IPS-15b (cell line): ENCODE data around the gene SFTPB.
"Not testable (repeated sequence)": the region's sequence is repeated elsewhere in the genome, so short reads cannot be mapped to it uniquely, and the experiment has no call there.

Experiments used
- H3K27me3 ChIP-seq: one replicate; pipeline ENCODE4 v1.6.1; 2013; ENCODE audit warnings: low read length; ENCODE audit not compliant: control insufficient read depth, insufficient read depth
- H3K36me3 ChIP-seq: one replicate; pipeline ENCODE4 v1.6.1; 2013; ENCODE audit warnings: low read length; ENCODE audit not compliant: control insufficient read depth, insufficient read depth
- H3K4me1 ChIP-seq: one replicate; pipeline ENCODE4 v1.6.1; 2013; ENCODE audit warnings: mild to moderate bottlenecking, low read length; ENCODE audit not compliant: control insufficient read depth, insufficient read depth
- H3K4me3 ChIP-seq: one replicate; pipeline ENCODE4 v1.5.1; 2013; ENCODE audit warnings: low read depth, low read length
- H3K9ac ChIP-seq: one replicate; pipeline ENCODE4 v1.6.1; 2013; ENCODE audit warnings: low read depth, mild to moderate bottlenecking, low read length
- H3K9me3 ChIP-seq: one replicate; pipeline ENCODE4 v1.6.1; 2013; ENCODE audit warnings: mild to moderate bottlenecking, low read length; ENCODE audit not compliant: control insufficient read depth, insufficient read depth

Gene SFTPB

DNA sequence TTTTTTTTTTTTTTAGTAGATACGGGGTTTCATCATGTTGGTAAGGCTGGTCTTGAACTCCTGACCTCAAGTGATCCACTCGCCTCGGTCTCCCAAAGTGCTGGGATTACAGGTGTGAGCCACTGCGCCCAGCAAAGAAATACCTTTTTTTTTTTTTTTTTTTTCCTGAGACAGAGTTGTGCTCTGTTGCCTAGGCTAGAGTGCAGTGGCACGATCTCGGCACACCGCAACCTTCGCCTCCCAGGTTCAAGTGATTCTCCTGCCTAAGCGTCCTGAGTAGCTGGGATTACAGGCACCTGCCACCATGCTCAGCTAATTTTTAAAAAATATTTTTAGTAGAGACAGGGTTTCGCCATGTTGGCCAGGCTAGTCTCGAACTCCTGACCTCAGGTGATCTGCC is 7.7 kb downstream of the SFTPB start:
- not testable (repeated sequence) for H3K4me1 ChIP-seq, H3K27me3 ChIP-seq, H3K36me3 ChIP-seq, H3K4me3 ChIP-seq, H3K9ac ChIP-seq, H3K9me3 ChIP-seq

DNA sequence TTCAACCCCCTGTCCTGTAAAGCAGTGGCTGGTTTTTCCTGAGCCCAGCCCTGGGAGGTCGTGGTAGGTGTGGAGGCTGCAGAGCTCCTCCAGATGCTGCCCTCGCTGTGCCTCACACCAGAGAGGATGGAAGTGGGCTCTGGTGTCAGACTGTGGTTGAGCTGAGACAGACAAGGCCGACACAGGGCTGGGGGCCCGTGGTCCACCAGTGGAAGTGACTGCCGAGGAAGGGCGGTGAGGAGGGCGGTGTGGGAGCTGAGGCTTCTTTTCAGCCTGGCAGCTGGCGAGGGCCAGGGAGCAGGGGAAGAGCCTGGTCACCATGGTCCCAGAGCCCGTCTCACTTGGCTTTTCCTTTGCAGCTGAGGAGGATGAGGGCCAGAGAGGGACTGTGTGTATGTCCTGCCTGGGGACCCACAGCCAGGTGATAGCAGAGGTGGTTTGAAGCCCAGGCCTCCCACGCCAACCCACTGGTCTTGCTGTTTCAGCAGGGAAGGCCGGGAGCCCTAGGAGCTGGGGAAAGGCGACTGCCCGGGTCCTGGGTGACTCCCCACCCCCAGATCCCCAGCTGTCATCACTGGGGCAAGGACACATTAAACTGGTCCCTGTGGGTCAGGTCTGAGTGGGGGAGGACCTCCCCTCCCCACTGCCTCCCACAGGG is 8.5 kb downstream of the SFTPB start:
- no peak overlapping the region for H3K9ac ChIP-seq
- H3K4me3 ChIP-seq, result no peak overlapping the region
- no peaks in the 10 kb centered on the region for H3K9me3 ChIP-seq
- peaks cover 8% of the 10 kb centered on the region for H3K36me3 ChIP-seq
- H3K27me3 ChIP-seq, result no peaks in the 10 kb centered on the region
- H3K4me1 ChIP-seq, result no peaks in the 10 kb centered on the region

DNA sequence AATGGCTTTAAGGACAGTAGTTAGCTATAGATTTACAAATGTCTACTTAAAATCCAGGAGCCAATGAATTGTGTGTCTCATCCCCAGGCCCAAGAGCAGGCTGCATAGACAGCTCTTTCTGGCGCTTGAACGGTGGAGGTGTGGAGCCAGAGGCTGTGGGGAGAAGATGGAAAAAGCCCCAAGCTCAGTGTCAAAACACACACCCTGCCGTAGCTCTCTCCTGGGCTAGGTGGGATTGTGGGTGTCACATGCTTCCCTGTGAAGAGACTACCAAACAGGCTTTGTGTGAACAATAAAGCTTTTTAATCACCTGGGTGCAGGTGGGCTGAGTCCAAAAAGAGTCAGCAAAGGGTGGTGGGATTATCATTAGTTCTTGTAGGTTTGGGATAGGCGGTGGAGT is 10.6 kb downstream of the SFTPB start:
- not testable (repeated sequence) for H3K36me3 ChIP-seq, H3K9ac ChIP-seq, H3K4me1 ChIP-seq, H3K4me3 ChIP-seq, H3K27me3 ChIP-seq, H3K9me3 ChIP-seq

DNA sequence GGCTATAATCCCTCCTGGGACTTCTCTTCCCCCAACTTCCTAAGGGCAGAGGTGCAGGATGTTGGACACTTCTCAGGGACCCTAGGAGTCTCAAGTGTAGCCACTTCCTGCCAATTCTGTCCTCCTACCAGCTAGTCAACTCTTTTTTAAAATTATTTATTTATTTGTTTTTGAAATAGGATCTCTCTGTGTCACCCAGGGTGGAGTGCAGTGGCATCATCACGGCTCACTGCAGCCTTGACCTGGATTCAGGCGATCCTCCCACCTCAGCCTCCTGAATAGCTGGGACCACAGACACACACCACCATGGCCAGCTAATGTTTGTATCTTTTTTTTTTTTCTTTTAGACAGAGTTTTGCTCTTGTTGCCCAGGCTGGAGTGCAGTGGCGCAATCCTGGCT is 11.5 kb downstream of the SFTPB start:
- no peaks in the 10 kb centered on the region for H3K9me3 ChIP-seq
- H3K4me3 ChIP-seq, result no peak overlapping the region
- no peak overlapping the region for H3K9ac ChIP-seq
- H3K36me3 ChIP-seq, result peaks cover 8% of the 10 kb centered on the region
- H3K27me3 ChIP-seq, result no peaks in the 10 kb centered on the region
- H3K4me1 ChIP-seq, result no peaks in the 10 kb centered on the region

DNA sequence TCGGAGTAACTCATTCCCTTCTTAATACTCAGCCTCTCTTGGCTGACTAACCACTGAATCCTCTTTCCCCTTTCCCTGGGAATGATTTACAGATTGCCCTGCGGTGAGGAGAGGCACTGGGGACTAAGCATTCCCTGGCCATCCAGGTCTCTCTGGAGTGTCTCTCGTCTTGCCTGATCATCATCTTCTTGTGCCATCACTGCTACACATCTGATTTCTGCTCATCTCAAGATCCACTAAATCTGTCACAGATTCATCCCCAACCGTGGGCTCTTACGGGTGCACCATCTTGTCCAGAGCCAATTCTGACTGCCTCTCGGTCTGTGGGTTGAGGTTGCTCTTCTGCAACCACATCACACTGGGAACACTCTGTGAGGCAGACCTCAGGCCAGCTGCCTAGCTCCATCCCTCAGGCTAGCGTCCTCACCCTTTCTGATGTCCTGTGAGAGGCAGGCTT is 12.0 kb downstream of the SFTPB start:
- Histone ChIP-seq H3K9ac (no peak overlapping the region), H3K4me3 (no peak overlapping the region), H3K27me3 (no peaks in the 10 kb centered on the region), H3K36me3 (peaks cover 8% of the 10 kb centered on the region), H3K4me1 (no peaks in the 10 kb centered on the region), H3K9me3 (no peaks in the 10 kb centered on the region)

DNA sequence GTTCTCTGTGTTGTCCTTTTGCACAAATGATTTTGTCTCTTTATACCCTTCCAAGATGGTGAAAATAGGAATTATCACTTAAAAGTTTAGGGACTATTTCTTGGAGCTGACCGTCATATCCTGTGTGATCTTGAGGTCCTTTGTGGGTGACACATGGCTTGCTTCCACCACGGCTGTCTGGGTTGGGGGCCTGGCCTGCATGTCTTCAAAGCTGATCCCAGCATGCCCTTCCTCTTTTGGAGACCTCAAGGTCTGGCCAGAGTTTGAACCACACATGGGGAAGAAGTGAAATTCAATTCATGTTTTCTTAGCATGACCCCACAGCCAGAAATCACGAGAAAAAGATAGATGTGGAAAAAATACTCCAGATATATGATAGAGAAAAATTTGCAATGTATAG is 14.0 kb downstream of the SFTPB start:
- Histone ChIP-seq H3K9ac (no peak overlapping the region), H3K27me3 (no peaks in the 10 kb centered on the region), H3K4me1 (no peaks in the 10 kb centered on the region), H3K4me3 (no peak overlapping the region), H3K36me3 (peaks cover 20% of the 10 kb centered on the region), H3K9me3 (no peaks in the 10 kb centered on the region)

DNA sequence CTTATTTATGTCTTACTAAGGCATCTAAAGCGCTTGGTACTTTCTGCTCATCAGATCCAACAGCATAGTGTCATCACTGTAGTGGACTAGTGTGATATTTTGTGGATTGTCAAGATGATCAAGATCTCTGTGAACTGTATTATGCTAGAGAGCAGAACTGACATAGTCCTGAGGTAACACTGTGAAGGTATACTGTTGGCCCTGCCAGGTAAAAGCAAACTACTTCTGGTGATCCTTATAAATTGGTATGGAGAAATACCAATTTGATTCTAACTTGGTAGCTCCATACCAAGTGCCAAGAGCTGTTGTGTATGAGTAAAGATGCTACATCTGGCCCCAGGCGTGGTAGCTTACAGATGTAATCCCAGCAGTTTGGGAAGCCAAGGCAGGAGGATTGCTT is 15.9 kb downstream of the SFTPB start:
- H3K9ac ChIP-seq, result no peak overlapping the region
- H3K9me3 ChIP-seq, result no peaks in the 10 kb centered on the region
- H3K4me1 ChIP-seq, result no peaks in the 10 kb centered on the region
- no peaks in the 10 kb centered on the region for H3K27me3 ChIP-seq
- H3K4me3 ChIP-seq, result no peak overlapping the region
- H3K36me3 ChIP-seq, result peaks cover 39% of the 10 kb centered on the region

DNA sequence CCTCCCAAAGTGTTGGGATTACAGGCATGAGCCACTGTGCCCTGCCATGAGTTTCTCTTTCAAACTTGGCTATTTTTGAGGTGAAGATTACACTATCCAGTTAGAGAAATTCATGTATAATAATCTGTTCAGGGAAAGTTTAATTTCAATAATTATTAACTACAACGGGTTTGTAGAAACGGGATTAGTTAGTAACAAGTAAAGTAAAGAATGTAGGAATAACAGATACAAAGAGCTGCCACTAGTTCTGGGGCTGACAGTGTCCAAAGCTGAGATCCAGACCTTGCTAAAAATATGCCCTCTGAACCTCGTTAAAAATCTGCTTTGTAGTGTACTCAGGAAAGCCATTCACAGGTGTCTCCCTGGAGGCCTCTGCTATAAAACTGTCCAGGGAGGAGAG is 16.9 kb downstream of the SFTPB start:
- H3K9me3 ChIP-seq, result no peaks in the 10 kb centered on the region
- H3K4me3 ChIP-seq, result no peak overlapping the region
- H3K9ac ChIP-seq, result no peak overlapping the region
- no peaks in the 10 kb centered on the region for H3K27me3 ChIP-seq
- peaks cover 46% of the 10 kb centered on the region for H3K36me3 ChIP-seq
- no peaks in the 10 kb centered on the region for H3K4me1 ChIP-seq

DNA sequence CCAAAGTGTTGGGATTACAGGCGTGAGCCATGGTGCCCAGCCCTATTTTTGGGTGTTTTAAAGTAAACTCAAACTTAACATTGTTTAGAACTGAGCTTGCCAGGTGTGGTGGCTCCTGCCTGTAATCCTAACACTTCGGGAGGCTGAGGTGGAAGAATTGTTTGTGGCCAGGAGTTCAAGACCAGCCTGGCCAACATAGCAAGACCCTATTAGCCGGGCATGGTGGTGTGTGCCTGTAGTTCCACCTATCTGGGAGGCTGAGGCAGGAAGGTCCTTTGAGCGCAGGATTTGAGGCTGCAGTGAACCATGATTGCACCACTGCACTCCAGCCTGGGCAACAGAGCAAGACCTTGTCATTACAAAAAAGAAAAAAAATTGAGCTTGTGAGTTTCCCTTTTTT is 17.5 kb downstream of the SFTPB start:
- Histone ChIP-seq H3K36me3 (peaks cover 44% of the 10 kb centered on the region), H3K4me1 (no peaks in the 10 kb centered on the region), H3K9me3 (no peaks in the 10 kb centered on the region), H3K4me3 (no peak overlapping the region), H3K27me3 (no peaks in the 10 kb centered on the region), H3K9ac (no peak overlapping the region)

DNA sequence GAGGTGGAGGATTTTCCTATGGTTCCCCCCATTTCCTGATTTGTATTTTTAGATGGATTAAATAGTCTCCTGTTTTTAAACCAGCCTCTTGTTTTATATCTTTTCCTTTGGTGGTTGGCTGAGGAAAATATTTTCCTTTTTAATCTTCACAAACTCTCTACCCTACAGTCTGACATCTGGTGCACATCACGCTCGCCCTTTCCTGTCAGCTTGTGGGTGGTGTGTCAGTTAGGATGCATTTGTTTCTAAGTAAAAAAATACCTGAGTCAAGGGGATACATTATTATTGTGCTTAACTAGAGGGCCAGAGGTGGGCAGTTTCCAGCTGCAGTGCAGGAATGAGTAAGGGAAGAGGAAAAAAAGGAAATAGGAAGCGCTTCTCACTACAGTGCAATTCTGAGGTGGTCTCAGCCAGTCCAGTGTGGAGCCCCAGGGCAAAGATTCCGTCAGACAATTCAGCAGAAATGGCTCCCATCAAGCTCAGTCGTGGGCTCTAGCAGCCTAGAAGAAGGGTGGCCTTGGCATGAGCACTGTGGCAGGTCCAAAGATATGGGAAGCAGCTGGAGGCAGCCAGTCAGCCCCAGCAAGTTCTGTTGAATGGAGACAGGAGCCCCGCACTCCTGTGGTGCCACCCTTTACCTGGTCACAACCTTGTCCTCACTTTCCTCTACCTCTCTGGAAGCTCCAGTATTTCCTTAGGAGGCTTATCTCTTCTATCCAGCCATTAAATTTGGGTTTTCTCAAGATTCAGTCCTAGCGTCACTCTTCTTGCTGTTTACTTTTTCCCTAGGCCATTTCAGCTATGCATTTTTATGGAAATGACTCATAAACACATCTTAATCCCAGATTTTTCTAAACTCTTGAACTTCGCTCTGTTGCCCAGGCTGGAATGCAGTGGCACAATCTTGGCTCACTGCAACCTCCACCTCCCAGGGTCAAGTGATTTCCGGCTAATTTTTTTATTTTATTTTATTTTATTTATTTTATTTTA is 18.5 kb downstream of the SFTPB start:
- H3K9me3 ChIP-seq, result no peaks in the 10 kb centered on the region
- H3K27me3 ChIP-seq, result no peaks in the 10 kb centered on the region
- no peak overlapping the region for H3K9ac ChIP-seq
- peaks cover 52% of the 10 kb centered on the region for H3K36me3 ChIP-seq
- H3K4me1 ChIP-seq, result no peaks in the 10 kb centered on the region
- no peak overlapping the region for H3K4me3 ChIP-seq

DNA sequence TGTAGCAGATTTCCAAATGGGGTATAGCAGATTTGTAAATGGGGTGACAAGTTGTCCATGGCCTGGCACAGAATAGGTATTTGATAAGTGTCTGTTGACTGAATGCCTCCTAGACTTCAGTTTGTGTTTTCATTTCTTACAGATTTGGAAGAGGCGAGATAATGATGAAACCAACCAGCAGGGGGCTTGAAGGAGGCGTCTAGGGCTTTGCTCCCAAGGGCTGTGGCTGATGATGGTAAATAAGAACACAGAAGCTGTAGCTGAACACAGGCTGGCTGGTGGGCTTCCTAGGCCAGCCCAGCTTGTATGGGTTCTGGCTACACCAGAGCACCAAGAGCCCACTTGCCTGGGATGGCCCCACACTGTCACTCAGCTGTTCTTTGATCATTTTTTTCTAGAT is 19.4 kb downstream of the SFTPB start:
- peaks cover 61% of the 10 kb centered on the region for H3K36me3 ChIP-seq

More for the DNA sequence above, 19.4 kb downstream of the SFTPB start:
- H3K9me3 ChIP-seq, result no peaks in the 10 kb centered on the region
- no peaks in the 10 kb centered on the region for H3K4me1 ChIP-seq
- no peak overlapping the region for H3K9ac ChIP-seq
- H3K4me3 ChIP-seq, result no peak overlapping the region
- no peaks in the 10 kb centered on the region for H3K27me3 ChIP-seq
